B cell (primary cell): ENCODE measurements around the gene TMEM129.

Source experiments
- EZH2 ChIP-seq: IDR thresholded peaks from 2 replicates; pipeline ENCODE4 v1.6.1; 2012; ENCODE audit warnings: borderline replicate concordance, low read depth, mild to moderate bottlenecking, moderate library complexity, low read length; ENCODE audit not compliant: insufficient read depth, poor library complexity, severe bottlenecking
- TF ChIP-seq, protein P1 (sequence below): fragments of 200-600 bp; IDR thresholded peaks from one replicate; pipeline ENCODE4 v1.8.0; 2022; ENCODE audit warnings: antibody characterized with exemption, mild to moderate bottlenecking

DNA sequence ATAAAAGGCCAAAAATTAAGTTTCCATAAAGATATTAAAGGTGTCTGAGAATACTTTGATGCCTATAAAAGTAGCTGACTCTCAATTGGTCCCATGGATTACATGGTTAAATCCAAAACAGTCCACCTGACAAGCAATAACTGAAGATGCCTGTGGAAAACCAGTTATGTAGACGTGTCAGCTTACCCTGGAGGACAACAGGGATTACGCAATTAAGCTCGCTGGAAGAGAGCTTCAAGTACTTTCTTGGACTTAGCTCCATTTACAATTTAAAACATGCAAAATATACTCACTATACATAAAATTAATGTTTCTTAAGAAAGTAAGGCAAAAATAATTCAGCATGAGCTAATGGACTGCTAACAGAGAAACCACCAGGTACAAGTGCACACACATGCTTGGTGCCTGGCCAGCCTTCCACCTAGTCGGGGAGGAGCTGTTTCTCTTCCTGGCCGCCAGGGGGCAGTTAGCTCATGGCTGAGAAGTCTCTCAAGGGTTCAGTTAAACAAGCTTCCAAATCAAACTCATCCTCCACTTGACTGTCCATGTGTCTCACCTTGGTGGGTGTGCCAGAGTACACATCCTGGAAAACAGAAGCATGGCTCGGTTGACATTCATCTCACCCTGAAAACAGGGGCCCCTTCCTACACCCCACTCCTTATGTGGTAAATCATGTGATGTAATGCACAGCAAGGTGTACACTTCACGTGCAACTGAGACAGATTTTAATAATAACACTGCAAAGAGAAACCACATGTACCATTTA is 27.8 kb downstream of the TMEM129 start:
- no peak for TF ChIP-seq EZH2
- TF ChIP-seq, protein P1, sequence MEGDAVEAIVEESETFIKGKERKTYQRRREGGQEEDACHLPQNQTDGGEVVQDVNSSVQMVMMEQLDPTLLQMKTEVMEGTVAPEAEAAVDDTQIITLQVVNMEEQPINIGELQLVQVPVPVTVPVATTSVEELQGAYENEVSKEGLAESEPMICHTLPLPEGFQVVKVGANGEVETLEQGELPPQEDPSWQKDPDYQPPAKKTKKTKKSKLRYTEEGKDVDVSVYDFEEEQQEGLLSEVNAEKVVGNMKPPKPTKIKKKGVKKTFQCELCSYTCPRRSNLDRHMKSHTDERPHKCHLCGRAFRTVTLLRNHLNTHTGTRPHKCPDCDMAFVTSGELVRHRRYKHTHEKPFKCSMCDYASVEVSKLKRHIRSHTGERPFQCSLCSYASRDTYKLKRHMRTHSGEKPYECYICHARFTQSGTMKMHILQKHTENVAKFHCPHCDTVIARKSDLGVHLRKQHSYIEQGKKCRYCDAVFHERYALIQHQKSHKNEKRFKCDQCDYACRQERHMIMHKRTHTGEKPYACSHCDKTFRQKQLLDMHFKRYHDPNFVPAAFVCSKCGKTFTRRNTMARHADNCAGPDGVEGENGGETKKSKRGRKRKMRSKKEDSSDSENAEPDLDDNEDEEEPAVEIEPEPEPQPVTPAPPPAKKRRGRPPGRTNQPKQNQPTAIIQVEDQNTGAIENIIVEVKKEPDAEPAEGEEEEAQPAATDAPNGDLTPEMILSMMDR = peak; percentile 93
